Muscle layer of colon (tissue), 2 donors: Measurements from ENCODE around the gene TEX11.
"Not testable (repeated sequence)": the region's sequence is repeated elsewhere in the genome, so short reads cannot be mapped to it uniquely, and the experiment has no call there.

Experiments used
- H3K27ac ChIP-seq: one replicate; pipeline ENCODE4 v1.7.0; 2013; ENCODE audit warnings: low read depth, mild to moderate bottlenecking, low read length, moderate library complexity
- H3K27me3 ChIP-seq, 2 donors: one replicate each; pipeline ENCODE4 v1.7.0; 2013; ENCODE audit warnings: low read length in 2 of 2, mild to moderate bottlenecking in 2 of 2; ENCODE audit not compliant: insufficient read depth in 2 of 2, control insufficient read depth in 1 of 2
- H3K36me3 ChIP-seq: one replicate; pipeline ENCODE4 v1.7.0; 2013; ENCODE audit warnings: mild to moderate bottlenecking, low read length; ENCODE audit not compliant: insufficient read depth
- H3K4me1 ChIP-seq: one replicate; pipeline ENCODE4 v1.7.0; 2013; ENCODE audit warnings: mild to moderate bottlenecking, low read length; ENCODE audit not compliant: insufficient read depth
- H3K4me3 ChIP-seq, 2 donors: one replicate each; pipeline ENCODE4 v1.7.0; 2013; ENCODE audit warnings: low read length in 2 of 2, low read depth in 1 of 2, mild to moderate bottlenecking in 1 of 2, moderate library complexity in 1 of 2
- H3K9ac ChIP-seq: one replicate; pipeline ENCODE4 v1.7.0; 2013; ENCODE audit warnings: low read length
- H3K9me3 ChIP-seq: one replicate; pipeline ENCODE4 v1.7.0; 2013; ENCODE audit warnings: mild to moderate bottlenecking, low read length
- donor health status: abdominal sarcoma.
- donor health status: Adenocarcinoma of cecum.

Gene TEX11

DNA sequence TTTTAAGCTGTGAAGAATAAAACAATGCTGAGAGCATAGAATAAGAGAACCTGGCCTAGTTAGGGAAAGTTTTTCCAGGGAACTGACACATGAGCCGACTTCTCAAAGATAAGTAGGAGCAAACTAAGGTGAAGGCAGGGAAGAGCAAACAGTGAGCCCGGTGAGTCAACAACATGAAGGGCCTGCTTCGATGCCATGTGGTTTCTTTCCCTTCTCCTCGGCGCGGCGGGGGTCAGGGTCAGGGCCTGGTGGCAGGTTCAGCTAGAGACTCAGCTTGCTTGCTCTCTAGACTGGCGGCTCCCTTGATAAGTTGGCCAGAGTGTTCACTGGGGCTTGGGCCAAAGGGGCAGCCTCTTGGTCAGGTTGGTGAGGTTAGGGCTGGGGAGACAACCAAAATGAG lies 382.8 kb downstream of the TEX11 start:
- no peaks in the 10 kb centered on the region for H3K27me3 ChIP-seq
- no peaks in the 10 kb centered on the region for H3K9me3 ChIP-seq
- no peak overlapping the region for H3K4me3 ChIP-seq
- H3K36me3 ChIP-seq, result no peaks in the 10 kb centered on the region
- no peak overlapping the region for H3K9ac ChIP-seq
- H3K27ac ChIP-seq, result no peak overlapping the region
- no peaks in the 10 kb centered on the region for H3K4me1 ChIP-seq

DNA sequence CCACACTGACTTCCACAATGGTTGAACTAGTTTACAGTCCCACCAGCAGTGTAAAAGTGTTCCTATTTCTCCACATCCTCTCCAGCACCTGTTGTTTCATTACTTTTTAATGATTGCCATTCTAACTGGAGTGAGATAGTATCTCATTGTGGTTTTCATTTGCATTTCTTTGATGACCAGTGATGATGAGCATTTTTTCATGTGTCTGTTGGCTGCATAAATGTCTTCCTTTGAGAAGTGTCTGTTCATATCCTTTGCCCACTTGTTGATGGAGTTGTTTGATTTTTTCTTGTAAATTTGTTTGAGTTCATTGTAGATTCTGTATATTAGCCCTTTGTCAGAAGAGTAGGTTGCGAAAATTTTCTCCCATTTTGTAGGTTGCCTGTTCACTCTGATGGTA lies 392.8 kb downstream of the TEX11 start:
- H3K27me3 ChIP-seq, result not testable (repeated sequence)

GRCh38 chrX:70515270-70515669 lies 393.2 kb downstream of the TEX11 start:
- H3K27ac ChIP-seq, H3K27me3 ChIP-seq, H3K9me3 ChIP-seq, H3K36me3 ChIP-seq, H3K9ac ChIP-seq, H3K4me3 ChIP-seq, H3K4me1 ChIP-seq: not testable (repeated sequence)

More for the DNA sequence above, 392.8 kb downstream of the TEX11 start:
- H3K9me3 ChIP-seq, H3K27ac ChIP-seq, H3K4me1 ChIP-seq, H3K36me3 ChIP-seq, H3K4me3 ChIP-seq, H3K9ac ChIP-seq: not testable (repeated sequence)

GRCh38 chrX:70509078-70509477 lies 399.4 kb downstream of the TEX11 start:
- Histone ChIP-seq H3K9ac (no peak overlapping the region), H3K9me3 (no peaks in the 10 kb centered on the region), H3K27ac (no peak overlapping the region), H3K4me1 (no peaks in the 10 kb centered on the region), H3K4me3 (no peak overlapping the region), H3K36me3 (no peaks in the 10 kb centered on the region), H3K27me3 (no peaks in the 10 kb centered on the region)

DNA sequence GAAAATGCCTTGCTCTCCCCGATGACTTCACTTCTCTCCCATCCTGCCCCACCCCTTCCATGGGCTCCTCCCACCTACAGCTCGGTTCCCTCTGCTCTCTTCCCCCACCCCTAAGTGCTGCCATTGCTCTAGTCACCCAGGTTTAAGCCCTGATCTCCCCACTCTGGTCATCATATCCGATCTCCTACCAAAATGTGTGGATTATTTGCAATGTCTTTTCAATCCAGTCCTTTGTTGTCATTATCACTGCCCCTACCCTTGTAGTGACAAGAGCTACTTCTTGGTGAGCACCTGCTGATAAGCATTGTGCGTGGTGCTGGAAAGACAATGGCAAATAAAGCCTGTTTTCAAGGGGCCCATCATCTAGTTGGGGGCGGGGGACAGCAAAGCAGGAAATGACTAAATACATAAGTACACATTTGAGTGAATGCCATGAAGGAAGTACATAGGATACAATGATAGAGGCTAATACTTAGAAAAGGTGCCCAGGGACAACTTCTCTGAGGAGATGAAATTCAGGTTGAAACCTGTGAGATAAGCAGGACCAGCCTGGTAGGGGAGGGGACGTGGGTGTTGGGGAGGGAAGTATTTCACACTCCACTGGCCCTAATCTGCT lies 400.1 kb downstream of the TEX11 start:
- Histone ChIP-seq H3K36me3 (no peaks in the 10 kb centered on the region), H3K9me3 (no peaks in the 10 kb centered on the region), H3K4me1 (no peaks in the 10 kb centered on the region), H3K4me3 (no peak overlapping the region), H3K9ac (no peak overlapping the region), H3K27me3 (no peaks in the 10 kb centered on the region), H3K27ac (no peak overlapping the region)

DNA sequence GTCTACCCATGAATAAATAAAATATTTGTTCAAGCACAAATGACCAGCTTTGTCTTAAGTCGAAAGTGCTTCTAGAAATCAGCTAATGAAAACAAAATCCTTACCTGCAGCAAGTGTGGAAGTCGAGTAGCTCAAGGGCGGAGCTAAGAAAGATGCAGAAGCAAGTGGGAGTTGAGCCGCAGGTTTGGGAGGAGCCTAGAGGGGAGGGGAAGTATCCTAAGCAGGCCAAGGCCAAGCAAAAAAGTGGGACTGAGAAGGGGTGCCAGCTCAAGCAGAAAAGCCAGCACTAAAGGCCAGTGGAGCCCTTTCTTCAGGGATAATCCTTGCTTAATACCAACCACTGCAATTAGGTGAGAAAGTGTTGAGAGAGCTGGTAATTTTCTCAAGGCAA lies 403.1 kb downstream of the TEX11 start:
- Histone ChIP-seq H3K27me3 (no peaks in the 10 kb centered on the region), H3K9ac (no peak overlapping the region), H3K4me1 (no peaks in the 10 kb centered on the region), H3K36me3 (peaks cover 13% of the 10 kb centered on the region), H3K27ac (no peak overlapping the region), H3K4me3 (no peak overlapping the region), H3K9me3 (no peaks in the 10 kb centered on the region)

DNA sequence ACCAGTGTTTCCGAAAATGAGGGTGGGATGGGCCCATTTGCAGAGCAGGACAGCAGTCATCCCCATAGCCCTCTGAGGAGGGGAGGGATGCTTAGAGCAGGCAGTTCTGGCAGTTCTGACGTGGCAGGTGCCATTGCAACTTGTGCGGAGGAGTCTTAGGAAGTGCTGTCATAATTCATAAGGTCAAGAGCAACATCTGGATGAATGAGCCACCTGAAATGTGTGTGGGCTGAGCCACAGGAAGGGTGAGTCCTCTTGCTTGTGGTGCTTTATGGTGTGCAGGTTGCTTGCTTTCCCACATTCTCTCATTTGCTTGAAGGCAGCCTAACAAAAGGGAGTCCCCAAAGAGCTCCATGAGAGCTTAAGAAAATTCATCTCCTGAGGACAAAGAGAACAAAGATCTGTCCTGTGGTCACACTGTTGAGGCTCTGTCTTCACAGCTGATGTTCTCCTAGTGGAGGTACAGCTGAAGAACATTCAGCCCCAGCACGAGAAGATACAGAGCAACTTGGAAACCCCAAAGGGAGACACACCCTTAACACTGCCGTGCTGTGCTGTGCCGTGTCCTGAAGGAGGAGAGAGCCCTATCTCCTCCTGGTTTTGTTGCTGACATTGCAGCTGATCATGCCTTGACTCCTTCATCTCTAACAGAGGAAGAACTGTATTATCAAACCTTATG lies 403.6 kb downstream of the TEX11 start:
- no peak overlapping the region for H3K27ac ChIP-seq
- H3K36me3 ChIP-seq, result peaks cover 13% of the 10 kb centered on the region
- H3K9me3 ChIP-seq, result no peaks in the 10 kb centered on the region
- H3K27me3 ChIP-seq, result no peaks in the 10 kb centered on the region
- H3K4me1 ChIP-seq, result no peaks in the 10 kb centered on the region
- no peak overlapping the region for H3K4me3 ChIP-seq
- no peak overlapping the region for H3K9ac ChIP-seq

- Histone ChIP-seq H3K4me3 (no peak overlapping the region), H3K36me3 (peaks cover 18% of the 10 kb centered on the region), H3K4me1 (no peaks in the 10 kb centered on the region), H3K9ac (no peak overlapping the region), H3K27ac (no peak overlapping the region), H3K9me3 (no peaks in the 10 kb centered on the region), H3K27me3 (peaks cover 0 to 4% of the 10 kb centered on the region in 2 donors)
These were observed 407.7 kb downstream of the TEX11 start for GRCh38 chrX:70500826-70501225.

DNA sequence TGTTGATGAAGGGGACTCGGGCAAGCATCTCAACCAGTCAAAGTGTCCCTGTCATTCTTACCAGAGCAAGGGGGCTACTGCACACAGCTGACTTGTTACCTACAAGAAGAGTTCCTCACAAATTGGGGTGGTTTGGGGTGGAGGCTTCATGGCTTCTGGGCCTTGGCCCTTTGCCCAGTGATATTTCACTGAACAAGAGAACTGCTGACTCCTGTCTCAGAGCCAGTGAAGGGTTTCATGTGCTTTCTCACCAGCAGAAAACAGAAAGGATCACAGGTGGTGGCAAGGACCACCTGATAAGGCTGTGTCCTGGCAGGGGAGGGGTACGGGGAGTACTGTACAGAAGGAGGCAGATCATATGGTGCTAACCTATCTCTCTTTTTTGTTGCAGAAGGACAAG lies 410.4 kb downstream of the TEX11 start:
- peaks cover 25% of the 10 kb centered on the region for H3K36me3 ChIP-seq

GRCh38 chrX:70497026-70497425 lies 411.5 kb downstream of the TEX11 start:
- H3K9ac ChIP-seq, result no peak overlapping the region
- H3K27me3 ChIP-seq, result peaks cover 0 to 8% of the 10 kb centered on the region in 2 donors
- no peak overlapping the region for H3K4me3 ChIP-seq
- no peak overlapping the region for H3K27ac ChIP-seq
- no peaks in the 10 kb centered on the region for H3K9me3 ChIP-seq
- H3K4me1 ChIP-seq, result no peaks in the 10 kb centered on the region
- peaks cover 25% of the 10 kb centered on the region for H3K36me3 ChIP-seq

More for the DNA sequence above, 410.4 kb downstream of the TEX11 start:
- Histone ChIP-seq H3K27me3 (peaks cover 0 to 8% of the 10 kb centered on the region in 2 donors), H3K4me3 (no peak overlapping the region), H3K9ac (no peak overlapping the region), H3K27ac (no peak overlapping the region), H3K4me1 (no peaks in the 10 kb centered on the region), H3K9me3 (no peaks in the 10 kb centered on the region)

DNA sequence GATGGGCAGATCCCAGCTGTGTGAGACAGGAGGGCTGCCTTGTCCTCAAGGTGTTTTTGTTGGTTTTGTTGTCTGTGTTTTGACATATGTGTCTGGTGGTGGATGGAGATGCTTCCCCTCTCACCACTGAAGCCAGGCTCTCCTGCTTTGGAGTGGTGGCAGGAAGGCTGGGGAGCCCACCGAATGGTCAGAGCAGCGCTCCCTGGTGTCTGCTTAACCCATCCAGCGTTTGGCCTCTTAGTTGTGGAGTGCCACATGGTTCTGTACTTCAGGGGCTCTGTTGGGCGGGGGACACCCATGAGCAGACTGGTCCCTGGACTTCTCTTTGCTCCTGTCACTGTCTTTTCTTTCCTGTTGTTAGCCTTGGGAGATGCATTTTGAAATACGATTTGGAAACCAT lies 412.0 kb downstream of the TEX11 start:
- no peaks in the 10 kb centered on the region for H3K4me1 ChIP-seq
- no peaks in the 10 kb centered on the region for H3K9me3 ChIP-seq
- H3K9ac ChIP-seq, result no peak overlapping the region
- peaks cover 21% of the 10 kb centered on the region for H3K36me3 ChIP-seq
- no peak overlapping the region for H3K27ac ChIP-seq
- H3K27me3 ChIP-seq, result peaks cover 0 to 8% of the 10 kb centered on the region in 2 donors
- no peak overlapping the region for H3K4me3 ChIP-seq

DNA sequence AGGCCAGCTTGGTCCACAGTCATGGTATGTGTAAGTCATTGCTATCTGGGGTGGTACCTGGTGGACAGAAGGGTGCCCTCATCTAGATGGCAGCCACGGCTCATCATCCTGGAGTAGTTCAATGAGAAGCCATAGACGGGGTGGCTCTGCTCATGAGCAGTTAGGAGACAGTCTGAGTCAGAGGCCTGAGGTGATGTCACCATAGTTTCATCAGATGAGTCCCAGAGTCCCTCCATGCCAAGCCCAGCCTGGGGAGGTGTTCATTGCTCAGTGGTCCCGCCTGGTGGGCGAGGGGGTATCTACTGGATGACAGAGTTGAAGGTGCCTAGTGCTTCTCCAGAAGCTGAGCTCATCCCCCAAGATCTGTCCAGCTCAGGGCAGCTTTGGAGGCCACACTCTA lies 414.1 kb downstream of the TEX11 start:
- Histone ChIP-seq H3K27ac (no peak overlapping the region), H3K9me3 (no peaks in the 10 kb centered on the region), H3K4me3 (no peak overlapping the region), H3K9ac (no peak overlapping the region), H3K27me3 (peaks cover 0 to 8% of the 10 kb centered on the region in 2 donors), H3K36me3 (peaks cover 12% of the 10 kb centered on the region), H3K4me1 (no peaks in the 10 kb centered on the region)
